Activated naive CD8-positive, alpha-beta T cell treated with anti-CD3 and anti-CD28 coated beads, Interleukin-2, amount 50 U/mL, for 16 hours (primary cell): ENCODE results near the gene TSPAN7.

Experiments
- DNase-seq: peaks from one replicate; pipeline ENCODE4 v3.0.0-alpha.2; 2020; ENCODE audit warnings: low read depth, low spot score

The TSPAN7 gene

GRCh38 chrX:38643903-38644302 is 82.6 kb downstream of the TSPAN7 start:
- DNase-seq: no peak

- DNase-seq: no peak
Measured at GRCh38 chrX:38646129-38646528, 84.8 kb downstream of the TSPAN7 start.

DNA sequence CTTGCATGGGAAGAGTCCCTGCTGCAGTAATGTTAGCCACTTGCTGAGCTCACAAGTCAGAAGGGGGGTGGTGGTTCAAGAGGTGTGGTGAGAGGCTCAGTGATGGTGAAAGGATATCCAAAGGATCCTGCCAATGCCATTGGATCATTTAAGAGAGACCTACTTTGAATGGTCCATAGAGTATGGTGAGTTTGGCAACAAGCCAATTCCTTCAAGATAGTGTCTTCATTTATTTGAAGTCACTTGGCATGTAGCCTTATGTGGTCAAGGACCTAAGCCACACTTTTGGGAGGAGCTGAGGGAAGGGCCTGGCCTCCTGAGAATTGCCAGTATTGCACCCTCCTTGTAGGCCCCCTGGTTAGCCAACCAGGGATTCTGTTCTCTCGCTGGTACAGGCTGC is 87.9 kb downstream of the TSPAN7 start:
- no peak for DNase-seq

DNA sequence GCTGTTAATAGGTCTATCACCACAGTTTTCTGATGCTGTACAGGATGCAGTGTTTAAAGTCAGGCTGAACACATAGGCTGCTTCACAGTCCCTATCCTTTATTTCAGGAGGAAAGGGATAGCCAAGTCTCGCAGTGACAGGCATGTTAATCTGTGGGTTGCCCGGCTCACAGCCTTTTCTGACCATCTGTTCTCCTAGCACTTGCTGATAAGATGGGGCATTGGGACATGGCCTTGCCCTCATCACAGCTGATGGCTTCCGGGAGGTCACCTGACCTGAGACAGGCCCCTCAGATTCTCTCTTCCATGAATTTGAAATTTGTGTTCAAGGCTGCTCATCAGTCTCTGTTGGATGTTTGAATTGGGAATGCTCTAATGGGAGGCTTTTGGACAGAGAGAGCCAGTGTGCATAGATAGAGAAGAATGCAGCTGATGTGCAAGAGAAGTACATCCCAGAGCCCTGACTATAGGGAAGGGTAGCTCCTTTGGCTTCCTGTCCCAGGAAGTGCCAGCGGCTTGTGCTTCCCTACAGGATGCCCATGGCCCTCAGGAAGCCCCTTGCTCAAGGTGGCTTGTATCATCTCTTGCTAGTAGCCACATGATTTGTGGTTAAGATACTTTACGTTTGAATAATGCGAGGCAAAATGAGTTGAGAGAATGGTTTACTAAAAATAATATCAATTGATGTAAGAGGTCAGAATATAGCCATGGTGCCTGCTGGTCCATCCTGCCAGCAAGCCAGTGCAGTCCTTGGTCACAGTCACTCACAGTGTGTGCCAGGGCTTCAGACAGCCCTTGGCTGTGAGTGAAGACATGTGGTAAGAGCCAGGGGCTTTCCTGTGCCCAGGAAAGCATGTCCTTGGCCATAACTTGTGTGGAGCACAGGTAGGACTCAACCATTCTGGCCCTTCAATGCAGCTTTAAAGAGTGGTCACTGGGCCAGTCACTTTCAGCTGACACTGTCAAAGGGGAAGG is 88.6 kb downstream of the TSPAN7 start:
- DNase-seq: no peak

- DNase-seq: no peak
Measured at GRCh38 chrX:38651625-38652601, 90.6 kb downstream of the TSPAN7 start.

DNA sequence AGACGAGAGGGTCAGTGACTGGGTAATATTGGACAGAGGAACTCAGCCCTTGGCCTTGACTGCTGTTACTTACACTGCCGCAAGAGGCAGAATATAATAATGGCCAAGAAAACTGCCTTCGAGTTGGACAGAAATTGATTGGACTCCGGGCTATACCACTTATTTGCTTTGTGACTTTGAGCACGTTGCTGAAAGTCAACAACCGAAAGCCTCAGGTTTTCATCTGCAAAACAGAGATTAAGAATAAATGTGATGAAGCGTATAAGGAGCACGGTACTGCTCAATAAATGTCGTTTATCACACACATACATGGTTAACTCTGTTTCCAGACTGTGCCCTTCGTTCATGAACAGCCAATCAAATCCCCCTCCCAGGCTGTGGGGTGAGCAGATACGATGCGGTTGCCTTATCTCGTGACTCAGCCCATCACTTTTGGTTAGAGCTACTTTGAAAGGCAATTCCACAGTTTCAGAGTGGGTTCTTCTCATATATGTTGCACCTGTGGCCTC is 91.6 kb downstream of the TSPAN7 start:
- no peak for DNase-seq

GRCh38 chrX:38654302-38654701 is 93.0 kb downstream of the TSPAN7 start:
- DNase-seq: no peak

GRCh38 chrX:38656350-38656915 is 95.1 kb downstream of the TSPAN7 start:
- DNase-seq: no peak

DNA sequence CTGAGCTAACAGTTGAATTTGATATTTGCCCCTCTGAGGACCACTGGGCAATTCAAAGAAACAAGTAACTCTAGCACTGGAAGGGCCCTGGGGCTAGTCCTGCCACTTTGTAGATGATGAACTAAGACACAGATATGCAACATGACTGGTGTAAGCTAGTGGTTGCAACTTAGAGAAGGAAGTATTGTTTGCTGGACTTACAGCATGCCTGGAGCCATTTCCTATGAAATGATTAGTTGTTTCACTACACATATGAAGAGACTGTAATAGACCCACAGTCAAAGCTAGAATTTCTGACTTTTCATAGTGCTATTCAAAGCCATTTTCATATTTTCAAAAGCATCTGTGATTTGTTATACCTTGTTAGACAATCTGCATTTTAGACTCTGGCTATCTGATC is 96.2 kb downstream of the TSPAN7 start:
- no peak for DNase-seq

- no peak for DNase-seq
Measured at GRCh38 chrX:38660395-38661102, 99.2 kb downstream of the TSPAN7 start.

GRCh38 chrX:38661103-38661441 is 99.7 kb downstream of the TSPAN7 start:
- no peak for DNase-seq

DNA sequence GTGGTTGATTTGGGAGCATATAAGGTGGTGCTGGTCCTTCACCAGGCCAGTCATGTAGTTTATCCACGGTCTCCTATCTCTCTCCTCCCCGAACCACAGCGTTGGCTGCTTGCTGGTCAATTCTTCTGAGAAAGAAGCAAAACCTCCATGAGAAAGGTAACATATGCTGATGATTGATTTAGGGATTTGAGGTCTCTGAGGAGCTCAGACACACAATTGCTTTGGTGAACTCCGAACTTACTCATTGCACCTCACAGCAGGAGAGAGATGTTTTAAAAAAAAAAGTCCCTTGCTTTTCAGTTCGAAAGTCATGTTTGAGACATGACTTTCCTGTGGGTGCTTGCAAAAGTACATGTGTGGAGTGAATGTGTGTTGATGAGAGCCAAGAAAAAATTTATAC is 100.2 kb downstream of the TSPAN7 start:
- no peak for DNase-seq

- no peak for DNase-seq
Measured at GRCh38 chrX:38662640-38663039, 101.3 kb downstream of the TSPAN7 start.

- DNase-seq: no peak
Measured at GRCh38 chrX:38664285-38664684, 102.9 kb downstream of the TSPAN7 start.

GRCh38 chrX:38666909-38667308 is 105.6 kb downstream of the TSPAN7 start:
- DNase-seq: no peak

DNA sequence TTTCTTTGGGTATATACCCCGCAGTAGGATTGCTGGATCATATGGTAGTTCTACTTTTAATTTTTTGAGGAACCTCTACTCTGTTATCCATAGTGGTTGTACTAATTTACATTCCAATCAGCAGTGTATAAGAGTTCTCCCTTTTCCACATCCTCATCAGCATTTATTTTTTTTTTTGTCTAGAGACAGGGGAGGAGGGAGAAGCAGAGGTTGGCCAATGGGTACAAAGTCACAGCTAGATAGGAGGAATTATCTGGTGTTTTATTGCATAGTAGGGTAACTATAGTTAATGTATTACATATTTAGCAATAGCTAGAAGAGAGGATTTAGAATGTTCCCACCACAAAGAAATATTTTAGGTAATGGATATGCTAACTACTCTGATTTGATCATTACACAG is 107.4 kb downstream of the TSPAN7 start:
- no peak for DNase-seq

- DNase-seq: no peak
Measured at GRCh38 chrX:38669428-38669827, 108.1 kb downstream of the TSPAN7 start.

DNA sequence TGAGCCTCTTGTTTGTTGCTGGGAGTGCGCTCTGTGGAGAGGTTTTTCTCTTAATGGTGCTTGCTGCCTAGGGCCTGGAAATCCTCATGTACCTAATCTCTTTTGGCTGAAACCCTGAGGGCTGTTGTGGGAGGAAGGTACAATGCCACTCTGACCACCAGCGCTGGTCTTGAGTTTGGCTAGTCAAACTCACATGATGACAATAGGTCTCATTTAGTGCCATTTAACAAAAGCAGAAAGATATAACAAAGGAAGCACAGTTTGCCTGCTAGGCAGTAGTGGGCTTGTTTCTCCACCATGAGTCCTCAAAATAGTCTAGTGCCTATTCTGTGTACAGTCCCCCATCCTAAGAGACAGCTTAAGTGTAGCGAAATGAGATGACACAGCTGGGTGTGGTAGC is 111.3 kb downstream of the TSPAN7 start:
- DNase-seq: no peak

- DNase-seq: no peak
Measured at GRCh38 chrX:38675856-38676255, 114.5 kb downstream of the TSPAN7 start.

DNA sequence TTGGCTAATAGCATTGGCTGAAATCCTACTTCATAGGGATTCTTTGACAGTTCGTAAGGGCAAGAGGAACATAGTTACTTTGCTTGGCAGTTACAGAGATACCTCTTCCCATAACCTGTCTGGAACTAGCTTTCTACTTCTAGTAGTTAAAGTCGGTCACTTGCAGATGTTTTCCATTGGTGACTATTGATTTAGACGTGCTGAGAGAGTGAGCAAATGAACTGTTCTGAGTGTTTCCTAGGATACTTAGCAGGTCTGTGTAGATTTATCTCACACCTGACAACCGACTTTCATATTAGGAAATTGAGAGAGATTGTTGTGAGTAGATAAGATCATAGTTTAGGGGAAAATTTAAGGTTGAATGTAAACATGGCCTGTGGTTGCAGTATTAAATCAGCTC is 116.8 kb downstream of the TSPAN7 start:
- DNase-seq: no peak

DNA sequence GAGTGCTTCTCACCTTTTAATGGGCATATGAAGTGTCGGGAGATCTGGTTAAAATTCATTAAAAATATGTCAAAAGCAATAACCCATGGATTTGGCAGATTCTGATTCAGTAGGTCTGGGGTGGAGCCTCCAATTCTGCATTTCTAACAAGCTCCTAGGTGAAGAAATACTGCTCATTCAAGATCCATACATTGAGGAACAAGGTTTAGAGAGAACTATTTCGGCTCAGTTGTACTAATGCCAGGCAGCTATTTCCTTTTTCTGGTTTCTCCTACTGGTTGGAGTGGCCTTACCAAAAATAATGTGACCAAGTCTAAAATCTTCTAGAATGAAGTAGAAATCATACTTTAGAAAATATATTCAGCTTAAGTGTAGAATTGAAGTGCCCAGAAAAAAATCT is 117.5 kb downstream of the TSPAN7 start:
- DNase-seq: no peak
